Measurements from ENCODE around the gene ATP10A. TPM values are rescaled to one million over a fixed set of nuclear protein-coding genes. Genes with fewer than 3 reads are reported as not detected.

Gene ATP10A
- total RNA-seq, 1 experiment from 2014 or later = 3.9 TPM

- Histone ChIP-seq H2BK12ac (ENCODE audit: insufficient read length, low read depth, low read length) (no peak overlapping the region), H3K56ac (ENCODE audit: insufficient read length, low read depth, low read length) (no peak overlapping the region), H3K79me1 (ENCODE audit: insufficient read depth, low read depth, low read length, poor library complexity, severe bottlenecking) (no peaks in the 10 kb centered on the region), H4K91ac (ENCODE audit: insufficient read length, low read depth, low read length) (no peak overlapping the region), H3K27me3 (ENCODE audit: insufficient read depth, low read length) (no peaks in the 10 kb centered on the region), H3K27ac (ENCODE audit: insufficient read length, low read depth, low read length) (no peak overlapping the region), H3K9ac (ENCODE audit: extremely low read depth, insufficient read length, low read length) (no peak overlapping the region), H2BK20ac (ENCODE audit: low read depth, low read length, poor library complexity, severe bottlenecking) (no peak overlapping the region), H3K14ac (ENCODE audit: insufficient read depth, low read length) (no peak overlapping the region), H3K4me2 (ENCODE audit: insufficient read depth, insufficient read length, low read length) (no peak overlapping the region), H4K20me1 (ENCODE audit: control insufficient read depth, insufficient read depth, insufficient read length) (no peaks in the 10 kb centered on the region), H3K4ac (ENCODE audit: low read depth, low read length) (no peak overlapping the region), H2BK120ac (ENCODE audit: low read depth, low read length, poor library complexity, severe bottlenecking) (no peak overlapping the region), H3K18ac (ENCODE audit: insufficient read length, low read depth, low read length) (no peak overlapping the region), H3K79me2 (ENCODE audit: insufficient read depth, low read length) (no peaks in the 10 kb centered on the region), H2AFZ (ENCODE audit: low read length) (no peak overlapping the region), H3T11ph (ENCODE audit: low read length) (no peak overlapping the region), H3K9me3 (ENCODE audit: control insufficient read depth, low read depth, low read length) (no peaks in the 10 kb centered on the region), H3K23me2 (ENCODE audit: insufficient read length, low read depth, low read length, poor library complexity, severe bottlenecking) (no peaks in the 10 kb centered on the region), H4K5ac (ENCODE audit: insufficient read length, low read depth, low read length) (no peak overlapping the region), H2BK5ac (ENCODE audit: insufficient read length, low read length) (no peak overlapping the region), H2BK15ac (ENCODE audit: low read depth, low read length) (no peak overlapping the region), H3K23ac (ENCODE audit: insufficient read length, low read depth, low read length) (no peak overlapping the region), H4K8ac (replicated peaks; ENCODE audit: insufficient read length, low read depth, low read length) (no peak overlapping the region), H2AK5ac (ENCODE audit: insufficient read length, low read length) (no peak overlapping the region), H3K4me1 (ENCODE audit: insufficient read depth, low read length) (peaks cover 5% of the 10 kb centered on the region; the same call in 1 of the 2 replicates)
- Mint-ChIP-seq H3K36me3 (ENCODE audit: insufficient read depth in 1 of 3, low read depth in 3 of 3) (no peaks in the 10 kb centered on the region; a peak in 1 of 7 replicates), H3K9me3 (no peaks in the 10 kb centered on the region), H3K4me1 (peaks cover 17 to 27% of the 10 kb centered on the region in 2 experiments), H3K27ac (peak overlapping the region in 1 of 3 experiments; percentile 35; a peak in 2 of 7 replicates), H3K4me3 (no peak overlapping the region; a peak in 1 of 5 replicates), H3K27me3 (ENCODE audit: low read depth) (peaks cover 4% of the 10 kb centered on the region)
- WGBS (ENCODE audit: extremely low coverage, insufficient read length, low lambda C conversion rate) = no CpG with 5 or more reads among the region's 13 CpGs
- no peak for TF ChIP-seq CTCF (conservative IDR thresholded peaks at IDR 0.05)
- DNase-seq = no peak
Measured at GRCh38 chr15:25810631-25811091, 52.5 kb downstream of the ATP10A start.
